WERI-Rb-1 (cell line): ENCODE data around the gene FSTL5.
"Not testable (repeated sequence)": the region's sequence is repeated elsewhere in the genome, so short reads cannot be mapped to it uniquely, and the experiment has no call there.

Experiments used
- DNase-seq: peaks from one replicate; pipeline ENCODE4 v3.0.0-alpha.2; 2020
- H3K27ac ChIP-seq: fragments of 250-450 bp; sonication (Bioruptor Pico); 2 replicates; pipeline ENCODE4 v1.5.1; 2020; ENCODE audit warnings: mild to moderate bottlenecking, moderate library complexity
- H3K27me3 ChIP-seq: fragments of 250-450 bp; sonication (Bioruptor Pico); 2 replicates; pipeline ENCODE4 v1.5.1; 2021; ENCODE audit warnings: mild to moderate bottlenecking, low read depth, moderate library complexity; ENCODE audit not compliant: insufficient read depth, severe bottlenecking
- H3K36me3 ChIP-seq: fragments of 250-450 bp; sonication (Bioruptor Pico); 2 replicates; pipeline ENCODE4 v1.5.1; 2020; ENCODE audit warnings: mild to moderate bottlenecking, moderate library complexity
- H3K4me3 ChIP-seq: 2 replicates; pipeline ENCODE4 v1.5.1; 2011; ENCODE audit warnings: low read depth, mild to moderate bottlenecking, control low read depth, low read length
- H3K9me3 ChIP-seq: fragments of 250-450 bp; sonication (Bioruptor Pico); 2 replicates; pipeline ENCODE4 v1.5.1; 2021; ENCODE audit warnings: mild to moderate bottlenecking, moderate library complexity; ENCODE audit not compliant: severe bottlenecking
- CTCF ChIP-seq: IDR thresholded peaks from 2 replicates; pipeline ENCODE4 v1.5.1; 2011; ENCODE audit warnings: low read depth, mild to moderate bottlenecking, control low read depth, inconsistent platforms, low read length

FSTL5 gene

GRCh38 chr4:162163892-162164759 lies at the start of gene FSTL5:
Gene FSTL5, minus strand, starts transcription at chr4:162164000. Its CDS starts 52,604 bp downstream, at chr4:162111396.
- peak within 1 kb of the TSS; percentile 63 for H3K27ac ChIP-seq
- H3K27me3 ChIP-seq, result no peaks in the 10 kb centered on the region
- peak within 1 kb of the TSS; percentile 98 for H3K4me3 ChIP-seq
- no peaks in the 10 kb centered on the region for H3K36me3 ChIP-seq
- peak; percentile 99 for DNase-seq
- TF ChIP-seq CTCF, result no peak
- H3K9me3 ChIP-seq, result no peaks in the 10 kb centered on the region

GRCh38 chr4:162209706-162210105 lies 45.9 kb upstream of the FSTL5 start:
- no peak overlapping the region for H3K27ac ChIP-seq
- TF ChIP-seq CTCF, result no peak
- no peak for DNase-seq
- no peaks in the 10 kb centered on the region for H3K36me3 ChIP-seq
- H3K4me3 ChIP-seq, result no peak overlapping the region
- no peaks in the 10 kb centered on the region for H3K9me3 ChIP-seq
- no peaks in the 10 kb centered on the region for H3K27me3 ChIP-seq

- not testable (repeated sequence) for H3K27me3 ChIP-seq, DNase-seq, H3K4me3 ChIP-seq, H3K36me3 ChIP-seq, H3K9me3 ChIP-seq, H3K27ac ChIP-seq
These were observed 39.7 kb upstream of the FSTL5 start for GRCh38 chr4:162203478-162203877.

GRCh38 chr4:162201673-162202072 lies 37.9 kb upstream of the FSTL5 start:
- no peak for DNase-seq
- Histone ChIP-seq H3K36me3 (no peaks in the 10 kb centered on the region), H3K27me3 (no peaks in the 10 kb centered on the region), H3K27ac (no peak overlapping the region), H3K4me3 (no peak overlapping the region), H3K9me3 (no peaks in the 10 kb centered on the region)
- no peak for TF ChIP-seq CTCF

GRCh38 chr4:162170509-162170908 lies 6.7 kb upstream of the FSTL5 start:
- Histone ChIP-seq H3K9me3 (no peaks in the 10 kb centered on the region), H3K27ac (no peak overlapping the region)
- no peak for DNase-seq

More at GRCh38 chr4:162170509-162170908, 6.7 kb upstream of the FSTL5 start:
- Histone ChIP-seq H3K4me3 (no peak overlapping the region), H3K36me3 (no peaks in the 10 kb centered on the region), H3K27me3 (no peaks in the 10 kb centered on the region)
- no peak for TF ChIP-seq CTCF
